Neural crest cell (in vitro differentiated cells): Measurements from ENCODE around the gene LCN10. TPM values are rescaled to one million over a fixed set of nuclear protein-coding genes. Genes with fewer than 3 reads are reported as not detected.

Experiments used
- DNase-seq: peaks from one replicate; pipeline ENCODE4 v3.0.0; 2021; ENCODE audit warnings: low read depth, mixed read lengths, low spot score
- H3K27ac Mint-ChIP-seq: one replicate; pipeline ENCODE4 v1.8.0; 2021; ENCODE audit warnings: mild to moderate bottlenecking, mixed read lengths; ENCODE audit not compliant: unreplicated experiment
- H3K27me3 Mint-ChIP-seq: 2 replicates; pipeline ENCODE4 v1.8.0; 2021; ENCODE audit warnings: low read depth, mild to moderate bottlenecking, mixed read lengths
- H3K36me3 Mint-ChIP-seq: 2 replicates; pipeline ENCODE4 v1.8.0; 2021; ENCODE audit warnings: low read depth, mild to moderate bottlenecking, mixed read lengths
- H3K4me1 Mint-ChIP-seq: 2 replicates; pipeline ENCODE4 v1.8.0; 2021; ENCODE audit warnings: mixed read lengths
- H3K4me3 Mint-ChIP-seq: one replicate; pipeline ENCODE4 v1.8.0; 2021; ENCODE audit warnings: mild to moderate bottlenecking, mixed read lengths
- H3K9me3 Mint-ChIP-seq: 2 replicates; pipeline ENCODE4 v1.8.0; 2021; ENCODE audit warnings: mixed read lengths
- total RNA-seq: library from RNA; stranded (reverse); gene quantifications from 2 replicates; pipeline ENCODE4 v1.2.1, GENCODE V29; 2021
- TF ChIP-seq, protein P1 (sequence below): fragments of 200-600 bp; sonication (generic); conservative IDR thresholded peaks from 2 replicates; pipeline ENCODE4 v1.5.0; 2021; ENCODE audit warnings: antibody characterized with exemption, mild to moderate bottlenecking

Gene LCN10
- total RNA-seq, 1 donor from 2014 or later: not detected

DNA sequence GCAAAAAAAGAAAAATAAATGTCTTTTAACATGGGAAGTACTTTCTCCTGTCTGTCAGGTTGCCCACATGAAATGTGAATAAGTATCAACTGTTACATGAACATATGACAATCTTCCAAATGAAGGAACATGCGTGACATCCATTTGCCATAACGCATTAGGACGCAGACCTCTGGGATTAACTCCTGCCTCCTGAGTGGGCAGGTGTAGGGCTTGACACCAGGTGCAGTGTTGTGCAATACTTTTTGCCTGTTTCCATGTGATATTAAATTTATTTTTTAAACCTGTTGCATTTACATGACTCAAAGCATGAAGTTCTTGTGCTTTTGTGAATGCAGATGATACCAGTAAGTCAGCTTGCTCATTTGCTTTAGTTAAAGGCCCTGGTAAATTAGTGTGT lies 39.7 kb upstream of the LCN10 start:
- TF ChIP-seq, protein P1, sequence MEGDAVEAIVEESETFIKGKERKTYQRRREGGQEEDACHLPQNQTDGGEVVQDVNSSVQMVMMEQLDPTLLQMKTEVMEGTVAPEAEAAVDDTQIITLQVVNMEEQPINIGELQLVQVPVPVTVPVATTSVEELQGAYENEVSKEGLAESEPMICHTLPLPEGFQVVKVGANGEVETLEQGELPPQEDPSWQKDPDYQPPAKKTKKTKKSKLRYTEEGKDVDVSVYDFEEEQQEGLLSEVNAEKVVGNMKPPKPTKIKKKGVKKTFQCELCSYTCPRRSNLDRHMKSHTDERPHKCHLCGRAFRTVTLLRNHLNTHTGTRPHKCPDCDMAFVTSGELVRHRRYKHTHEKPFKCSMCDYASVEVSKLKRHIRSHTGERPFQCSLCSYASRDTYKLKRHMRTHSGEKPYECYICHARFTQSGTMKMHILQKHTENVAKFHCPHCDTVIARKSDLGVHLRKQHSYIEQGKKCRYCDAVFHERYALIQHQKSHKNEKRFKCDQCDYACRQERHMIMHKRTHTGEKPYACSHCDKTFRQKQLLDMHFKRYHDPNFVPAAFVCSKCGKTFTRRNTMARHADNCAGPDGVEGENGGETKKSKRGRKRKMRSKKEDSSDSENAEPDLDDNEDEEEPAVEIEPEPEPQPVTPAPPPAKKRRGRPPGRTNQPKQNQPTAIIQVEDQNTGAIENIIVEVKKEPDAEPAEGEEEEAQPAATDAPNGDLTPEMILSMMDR: no peak
- Mint-ChIP-seq H3K27ac (no peak overlapping the region), H3K36me3 (no peaks in the 10 kb centered on the region), H3K4me1 (peaks cover 16% of the 10 kb centered on the region), H3K27me3 (peaks cover 45% of the 10 kb centered on the region), H3K9me3 (no peaks in the 10 kb centered on the region), H3K4me3 (no peak overlapping the region)
- no peak for DNase-seq

DNA sequence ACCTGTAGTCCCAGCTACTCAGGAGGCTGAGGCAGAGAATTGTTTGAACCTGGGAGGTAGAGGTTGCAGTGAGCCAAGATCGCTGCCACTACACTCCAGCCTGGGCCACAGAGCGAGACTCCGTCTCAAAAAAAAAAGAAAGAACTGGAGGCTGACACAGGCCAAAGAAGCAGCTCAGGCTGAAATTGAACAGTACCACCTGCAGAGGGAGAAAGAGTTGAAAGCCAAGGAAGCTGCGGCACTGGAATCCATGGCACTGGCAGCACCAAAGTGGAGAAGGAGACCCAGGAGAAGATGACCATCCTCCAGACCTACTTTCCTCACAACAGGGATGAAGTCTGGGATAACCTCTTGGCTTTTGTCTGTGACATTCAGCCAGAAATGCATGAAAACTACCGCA lies 37.1 kb upstream of the LCN10 start:
- TF ChIP-seq, protein P1: no peak
- Mint-ChIP-seq H3K4me3 (no peak overlapping the region), H3K27me3 (peaks cover 50% of the 10 kb centered on the region), H3K27ac (no peak overlapping the region), H3K9me3 (no peaks in the 10 kb centered on the region), H3K4me1 (peaks cover 5% of the 10 kb centered on the region), H3K36me3 (no peaks in the 10 kb centered on the region)
- DNase-seq: no peak

DNA sequence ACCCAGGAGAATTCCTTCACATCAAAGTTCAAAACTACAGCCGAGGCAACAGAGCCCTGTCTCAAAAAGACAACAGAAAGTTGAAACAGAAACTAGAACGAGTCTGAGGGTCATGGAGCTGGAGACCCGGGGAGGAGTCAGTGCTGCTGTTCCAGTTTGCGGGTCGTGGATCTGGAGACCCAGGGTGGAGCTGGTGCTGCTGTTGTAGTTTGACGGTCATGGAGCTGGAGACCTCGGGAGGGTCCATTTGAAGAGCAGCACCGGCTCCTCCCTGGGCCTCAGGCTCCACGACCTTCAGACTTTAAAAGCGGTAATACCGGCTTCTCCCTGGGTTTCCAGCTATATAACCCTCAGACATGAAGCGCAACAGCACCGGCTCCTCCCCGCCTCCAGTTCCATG lies 34.6 kb upstream of the LCN10 start:
- H3K27ac Mint-ChIP-seq: no peak overlapping the region
- TF ChIP-seq, protein P1: no peak
- peaks cover 4% of the 10 kb centered on the region for H3K4me1 Mint-ChIP-seq
- peaks cover 50% of the 10 kb centered on the region for H3K27me3 Mint-ChIP-seq
- no peaks in the 10 kb centered on the region for H3K36me3 Mint-ChIP-seq
- no peak for DNase-seq
- H3K9me3 Mint-ChIP-seq: peaks cover 11% of the 10 kb centered on the region
- no peak overlapping the region for H3K4me3 Mint-ChIP-seq

DNA sequence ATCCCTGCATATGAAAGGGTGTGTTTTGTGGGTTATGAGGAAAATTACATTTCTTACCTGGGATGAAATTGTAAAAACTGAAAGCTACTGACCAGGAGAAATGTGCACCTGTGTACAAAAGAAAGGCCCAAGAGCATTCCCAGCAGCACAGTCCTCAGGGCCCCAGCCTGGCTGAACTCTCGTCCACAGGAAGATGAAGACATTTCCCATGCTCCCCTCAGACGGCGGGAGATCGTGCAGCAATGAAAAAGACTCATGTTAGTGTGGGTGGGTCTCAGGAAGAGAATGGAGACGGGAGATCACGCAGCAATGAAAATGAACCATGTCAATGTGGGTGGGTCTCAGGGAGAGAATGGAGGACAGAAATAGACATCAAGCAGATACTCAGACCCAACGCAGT lies 34.2 kb upstream of the LCN10 start:
- H3K4me3 Mint-ChIP-seq: no peak overlapping the region
- peaks cover 4% of the 10 kb centered on the region for H3K4me1 Mint-ChIP-seq
- TF ChIP-seq, protein P1: no peak
- H3K36me3 Mint-ChIP-seq: no peaks in the 10 kb centered on the region
- no peak overlapping the region for H3K27ac Mint-ChIP-seq
- no peak for DNase-seq
- H3K9me3 Mint-ChIP-seq: peaks cover 11% of the 10 kb centered on the region
- H3K27me3 Mint-ChIP-seq: peaks cover 47% of the 10 kb centered on the region

DNA sequence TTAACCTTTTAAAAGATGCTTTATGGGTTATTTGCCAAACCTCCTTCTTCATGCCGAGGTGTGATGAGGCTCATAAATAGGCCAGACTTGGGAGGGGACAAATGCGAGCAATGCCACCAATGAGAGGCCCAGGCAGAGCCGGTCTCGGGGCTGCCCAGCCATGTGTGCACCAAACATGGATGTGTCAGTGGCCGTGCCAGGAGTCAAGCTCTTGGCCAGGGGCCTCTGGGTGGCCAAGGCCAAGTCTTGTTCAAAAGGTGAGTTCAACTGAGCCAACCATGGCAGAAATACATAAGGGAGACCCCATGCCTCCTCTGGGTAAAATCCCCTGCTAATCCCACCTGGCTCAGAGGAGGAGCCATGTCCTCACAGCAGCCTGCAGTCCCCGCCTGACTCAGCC lies 32.5 kb upstream of the LCN10 start:
- Mint-ChIP-seq H3K4me3 (no peak overlapping the region), H3K4me1 (peaks cover 4% of the 10 kb centered on the region), H3K9me3 (peaks cover 11% of the 10 kb centered on the region), H3K27me3 (peaks cover 34% of the 10 kb centered on the region), H3K36me3 (no peaks in the 10 kb centered on the region), H3K27ac (no peak overlapping the region)
- no peak for DNase-seq
- TF ChIP-seq, protein P1: no peak
